ENCODE results near the gene STUB1. TPM values are rescaled to one million over a fixed set of nuclear protein-coding genes. Genes with fewer than 3 reads are reported as not detected.

The STUB1 gene
- 100 to 1,000 TPM in 1 of 2 donors, 10 to 100 TPM in 1; 63.3 to 205 TPM for total RNA-seq

GRCh38 chr16:679814-680624 is at the start of gene STUB1:
STUB1 (plus strand) TSS chr16:680410; CDS start chr16:680526, 116 bp downstream.
- H3K4me3 ChIP-seq = peak within 1 kb of the TSS; percentile 0 to 29
- no peaks in the 10 kb centered on the region for H3K9me3 ChIP-seq
- peak; percentile 64 for ATAC-seq
- intact Hi-C loops (cut with DNase I) = no loop called here
- peak; percentile 86 to 90 (median 87) for DNase-seq
- H3K36me3 ChIP-seq (replicated peaks in 1 of 2; ENCODE audit: insufficient read depth in 1 of 2, low read depth in 2 of 2) = peaks cover 7 to 12% of the 10 kb centered on the region in 2 donors
- peak within 1 kb of the TSS; percentile 86 to 95 (median 92) for H3K27ac ChIP-seq
- no peaks in the 10 kb centered on the region for H3K27me3 ChIP-seq
- TF ChIP-seq POLR2A (IDR thresholded peaks at IDR 0.05) = peak; percentile 35 to 57 (median 41)
- no peak for TF ChIP-seq CTCF (IDR thresholded peaks at IDR 0.05)
- WGBS, 2 donors = 0% methylated on average over 3 to 76 of the region's 91 CpGs
- peaks cover 59% of the 10 kb centered on the region for H3K4me1 ChIP-seq

- ATAC-seq (peak; percentile 38), DNase-seq (peak; percentile 52 to 77 (median 62))
- no peaks in the 10 kb centered on the region for H3K9me3 ChIP-seq
- H3K36me3 ChIP-seq (replicated peaks in 1 of 2; ENCODE audit: insufficient read depth in 1 of 2, low read depth in 2 of 2) = peaks cover 4 to 6% of the 10 kb centered on the region in 2 donors
- peaks cover 27% of the 10 kb centered on the region for H3K4me1 ChIP-seq
- H3K27me3 ChIP-seq = no peaks in the 10 kb centered on the region
- intact Hi-C loops (cut with DNase I) = no loop called here
- WGBS, 2 donors = 3 to 8% methylated on average over 4 to 20 of the region's 23 CpGs
- H3K27ac ChIP-seq = no peak within 1 kb of the TSS
- TF ChIP-seq CTCF (IDR thresholded peaks at IDR 0.05) (no peak), POLR2A (IDR thresholded peaks at IDR 0.05) (no peak)
- no peak within 1 kb of the TSS for H3K4me3 ChIP-seq
These were observed 49.3 kb upstream of the STUB1 start, which contains the start of gene WFIKKN1 for GRCh38 chr16:630815-631405. WFIKKN1 (plus strand) TSS chr16:630985; CDS start chr16:631254, 269 bp downstream.

- intact Hi-C loops (cut with DNase I) = no loop called here
- TF ChIP-seq POLR2A (IDR thresholded peaks at IDR 0.05) = no peak
- TF ChIP-seq CTCF (IDR thresholded peaks at IDR 0.05) = no peak
- H3K9me3 ChIP-seq = no peaks in the 10 kb centered on the region
- no peak for ATAC-seq
- no peak for DNase-seq
- peaks cover 4 to 6% of the 10 kb centered on the region in 2 donors for H3K36me3 ChIP-seq (replicated peaks in 1 of 2; ENCODE audit: insufficient read depth in 1 of 2, low read depth in 2 of 2)
- WGBS, 2 donors = 33 to 40% methylated on average over 9 of the region's 9 CpGs
- no peak overlapping the region for H3K27ac ChIP-seq
- H3K27me3 ChIP-seq = no peaks in the 10 kb centered on the region
- peaks cover 28% of the 10 kb centered on the region for H3K4me1 ChIP-seq
- no peak overlapping the region for H3K4me3 ChIP-seq
These were observed 48.3 kb upstream of the STUB1 start for GRCh38 chr16:631808-632358.

GRCh38 chr16:632486-633335 is 47.5 kb upstream of the STUB1 start:
- no peaks in the 10 kb centered on the region for H3K27me3 ChIP-seq
- TF ChIP-seq CTCF (IDR thresholded peaks at IDR 0.05) = no peak
- no peak for TF ChIP-seq POLR2A (IDR thresholded peaks at IDR 0.05)
- DNase-seq (peak in 1 of 4 donors; percentile 12), ATAC-seq (no peak)
- H3K4me3 ChIP-seq = no peak overlapping the region
- H3K27ac ChIP-seq = no peak overlapping the region
- no peaks in the 10 kb centered on the region for H3K9me3 ChIP-seq
- H3K4me1 ChIP-seq = peaks cover 34% of the 10 kb centered on the region
- intact Hi-C loops (cut with DNase I) = no loop called here
- H3K36me3 ChIP-seq (replicated peaks in 1 of 2; ENCODE audit: insufficient read depth in 1 of 2, low read depth in 2 of 2) = peaks cover under 1 to 4% of the 10 kb centered on the region in 2 donors
- 95 to 99% methylated on average over 14 to 52 of the region's 67 CpGs for WGBS, 2 donors
